ENCODE data around the gene RGS3.

The RGS3 gene

GRCh38 chr9:113585085-113585442, 121.5 kb downstream of the RGS3 start:
- TF ChIP-seq, protein P1, sequence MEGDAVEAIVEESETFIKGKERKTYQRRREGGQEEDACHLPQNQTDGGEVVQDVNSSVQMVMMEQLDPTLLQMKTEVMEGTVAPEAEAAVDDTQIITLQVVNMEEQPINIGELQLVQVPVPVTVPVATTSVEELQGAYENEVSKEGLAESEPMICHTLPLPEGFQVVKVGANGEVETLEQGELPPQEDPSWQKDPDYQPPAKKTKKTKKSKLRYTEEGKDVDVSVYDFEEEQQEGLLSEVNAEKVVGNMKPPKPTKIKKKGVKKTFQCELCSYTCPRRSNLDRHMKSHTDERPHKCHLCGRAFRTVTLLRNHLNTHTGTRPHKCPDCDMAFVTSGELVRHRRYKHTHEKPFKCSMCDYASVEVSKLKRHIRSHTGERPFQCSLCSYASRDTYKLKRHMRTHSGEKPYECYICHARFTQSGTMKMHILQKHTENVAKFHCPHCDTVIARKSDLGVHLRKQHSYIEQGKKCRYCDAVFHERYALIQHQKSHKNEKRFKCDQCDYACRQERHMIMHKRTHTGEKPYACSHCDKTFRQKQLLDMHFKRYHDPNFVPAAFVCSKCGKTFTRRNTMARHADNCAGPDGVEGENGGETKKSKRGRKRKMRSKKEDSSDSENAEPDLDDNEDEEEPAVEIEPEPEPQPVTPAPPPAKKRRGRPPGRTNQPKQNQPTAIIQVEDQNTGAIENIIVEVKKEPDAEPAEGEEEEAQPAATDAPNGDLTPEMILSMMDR (conservative IDR thresholded peaks at IDR 0.05) = no peak
- no peak overlapping the region; the same call in 1 of the 2 replicates for H3K27ac ChIP-seq

DNA sequence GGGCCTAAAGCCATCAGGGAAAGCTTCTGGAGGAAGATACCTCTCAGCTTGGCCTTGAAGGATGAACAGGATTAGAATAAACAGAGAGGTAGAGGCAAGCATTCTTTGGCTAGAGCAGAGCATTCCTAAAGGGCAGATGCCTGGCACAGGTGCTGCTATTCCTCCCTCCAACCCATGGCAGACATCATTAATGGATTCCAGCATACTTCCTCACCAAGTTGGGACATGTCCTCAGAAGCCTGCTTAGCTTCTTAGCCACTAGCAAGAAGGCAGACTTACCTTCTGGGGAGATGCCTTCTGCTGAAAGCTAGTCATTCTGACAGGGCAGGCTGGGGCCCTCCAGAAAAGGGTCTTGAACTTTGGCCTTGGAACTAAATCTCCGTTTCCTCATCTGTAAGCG, 122.0 kb downstream of the RGS3 start:
- no peak overlapping the region for H3K27ac ChIP-seq
- TF ChIP-seq, protein P1 (conservative IDR thresholded peaks at IDR 0.05) = no peak

DNA sequence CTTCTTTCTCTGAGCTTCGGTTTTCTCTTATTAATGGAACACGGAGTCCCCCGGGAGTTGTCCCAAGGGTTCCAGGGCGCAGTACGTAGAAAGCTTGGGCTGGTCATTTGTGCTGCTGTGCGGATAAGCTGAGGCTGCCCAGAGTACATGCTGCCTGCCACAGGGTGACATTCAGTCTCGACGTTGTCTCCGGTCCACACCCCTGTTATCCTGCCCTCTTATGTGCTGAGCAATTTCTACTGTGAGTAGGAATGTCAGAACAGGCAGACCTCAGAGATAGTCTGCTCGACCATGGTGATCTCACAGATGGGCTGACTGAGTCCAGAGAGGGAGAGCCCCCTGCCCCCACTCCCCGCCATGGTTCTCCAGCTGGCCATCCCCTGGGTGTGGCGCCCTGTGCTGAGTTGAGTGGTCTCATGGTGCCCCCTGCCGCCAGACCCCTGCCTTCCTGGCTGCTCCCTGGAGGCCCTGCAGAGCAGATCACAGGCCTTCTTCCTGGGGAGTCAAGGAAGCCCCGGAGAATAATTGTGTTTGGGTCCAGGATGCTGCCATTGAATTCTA, 124.0 kb downstream of the RGS3 start:
- TF ChIP-seq, protein P1 (conservative IDR thresholded peaks at IDR 0.05) = no peak
- H3K27ac ChIP-seq = peak overlapping the region; percentile 88; the same call in 1 of the 2 replicates

DNA sequence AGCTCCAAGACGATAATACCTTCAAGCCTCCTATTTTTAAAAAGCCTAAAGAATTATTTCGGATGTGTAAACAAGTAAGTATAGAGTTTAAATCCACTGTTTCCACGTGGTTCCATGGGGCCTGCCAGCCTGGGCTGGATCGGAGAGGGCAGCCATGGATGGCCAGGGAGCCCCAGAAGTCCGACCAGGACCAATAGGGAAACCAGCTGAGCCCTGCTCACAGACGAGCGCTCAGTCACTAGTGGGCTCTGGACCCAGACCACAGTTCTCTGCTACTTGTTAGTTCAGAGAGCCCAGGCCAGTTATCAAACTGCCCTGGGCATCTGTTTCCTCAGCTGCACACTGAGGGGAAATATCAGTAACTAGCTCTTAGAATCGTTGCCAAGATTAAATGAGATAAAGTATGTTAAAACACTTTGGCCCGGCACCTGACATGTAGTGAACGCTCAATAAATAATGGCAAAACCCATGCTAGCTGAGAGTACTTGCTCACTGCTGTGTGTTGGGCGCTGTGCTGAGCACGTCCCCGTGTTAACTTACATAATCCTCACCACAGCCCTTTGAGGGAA, 124.8 kb downstream of the RGS3 start:
- TF ChIP-seq, protein P1 (conservative IDR thresholded peaks at IDR 0.05) = no peak
- peak overlapping the region; percentile 88 for H3K27ac ChIP-seq

GRCh38 chr9:113588936-113589335, 125.4 kb downstream of the RGS3 start:
- H3K27ac ChIP-seq = peak overlapping the region; percentile 88
- TF ChIP-seq, protein P1 (conservative IDR thresholded peaks at IDR 0.05) = no peak

DNA sequence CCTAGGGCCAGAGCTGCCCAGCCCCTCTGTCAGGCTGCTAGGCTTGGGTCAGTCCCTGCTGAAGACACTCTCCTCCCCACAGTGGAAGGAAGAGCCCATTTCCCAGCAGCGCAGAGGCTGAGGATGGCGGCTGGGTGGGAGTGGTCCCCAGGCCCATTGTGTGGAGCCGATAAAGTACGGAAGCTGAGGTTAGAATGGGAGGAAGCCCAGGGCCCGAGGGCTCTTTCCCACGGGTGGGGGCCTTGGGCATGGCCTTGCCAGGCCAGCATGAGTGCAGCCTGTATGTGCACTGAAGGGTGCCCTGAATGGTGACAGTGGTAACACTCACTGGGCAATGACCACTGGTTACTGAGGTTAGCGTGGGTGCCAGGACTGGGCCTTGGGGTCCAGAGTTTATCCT, 125.9 kb downstream of the RGS3 start:
- peak overlapping the region; percentile 88 for H3K27ac ChIP-seq
- TF ChIP-seq, protein P1 (conservative IDR thresholded peaks at IDR 0.05) = no peak

DNA sequence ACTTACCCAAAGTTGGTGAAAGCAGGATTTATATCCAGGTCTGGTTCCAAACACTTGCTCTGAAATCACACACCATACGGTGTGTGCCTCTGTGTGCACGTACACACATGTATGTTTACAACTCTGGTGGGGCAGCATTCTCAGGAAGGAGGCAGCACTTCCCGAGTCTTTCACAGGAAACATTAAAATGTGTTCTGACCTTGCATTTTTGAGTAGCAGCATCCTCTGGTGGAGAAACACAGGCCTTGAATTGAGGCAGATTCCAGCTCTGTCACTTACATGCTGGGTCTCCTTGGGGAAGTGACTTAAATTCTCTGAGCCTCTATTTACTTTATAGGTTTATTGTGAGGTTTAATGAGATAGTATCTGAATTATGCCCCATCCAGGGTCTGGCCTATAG, 126.4 kb downstream of the RGS3 start:
- H3K27ac ChIP-seq = peak overlapping the region; percentile 88
- TF ChIP-seq, protein P1 (conservative IDR thresholded peaks at IDR 0.05) = peak; percentile 96
